H1 (cell line): ENCODE data around the gene HABP2. TPM values are rescaled to one million over a fixed set of nuclear protein-coding genes. Genes with fewer than 3 reads are reported as not detected.

Experiments used
- BRCA1 ChIP-seq: IDR thresholded peaks from 2 replicates; pipeline ENCODE4 v1.6.1; 2012; ENCODE audit warnings: low read depth, low read length, improper control_type of control experiment
- CHD7 ChIP-seq: fragments of 300-600 bp; sonication (generic); IDR thresholded peaks from 2 replicates; pipeline ENCODE4 v1.7.1; 2012; ENCODE audit warnings: low read length, moderate library complexity, mild to moderate bottlenecking, inconsistent platforms; ENCODE audit not compliant: insufficient replicate concordance
- CREB1 ChIP-seq: IDR thresholded peaks from 2 replicates; pipeline ENCODE4 v1.6.1; 2012; ENCODE audit warnings: inconsistent platforms
- NRF1 ChIP-seq: IDR thresholded peaks from 2 replicates; pipeline ENCODE4 v1.6.1; 2011; ENCODE audit warnings: mild to moderate bottlenecking, low read depth, low read length, improper control_type of control experiment
- polyA plus RNA-seq, 7 experiments: library from polyadenylated mRNA; depleted of rRNA in 3 of 7; stranded (reverse) in 5 of 7; unstranded in 2 of 7; fragments of >200 nt in 5 of 7; fragments of 200-250 nt in 2 of 7; gene quantifications; 1 replicate in 5 of 7; 2 replicates in 1 of 7; 4 replicates in 1 of 7; pipeline versions ENCODE4 v1.2.1 to v1.2.3, GENCODE V29; 2011 to 2013; ENCODE audit warnings: missing spikeins in 2 of 7, mixed read lengths in 2 of 7
- total RNA-seq: library from RNA; stranded (reverse); fragmentation: NEBNext Ultra II Directional; extraction: Animal tissue kit (Norgen Biotek cat#: 25700); gene quantifications from 2 replicates; pipeline ENCODE4 v1.2.1, GENCODE V29; 2021

The HABP2 gene
- total and polyA plus RNA-seq, 2 of the 8 experiments (the other 6 are each of a cell fraction or from before 2014, with no cell fraction given): not detected

- TF ChIP-seq CHD7 (no peak), CREB1 (no peak), NRF1 (no peak), BRCA1 (no peak)
Measured at GRCh38 chr10:113540845-113541548, 11.9 kb upstream of the HABP2 start (continued).
